GM19193 (cell line): ENCODE measurements around the gene SZT2.

Experiments used
- POLR2A ChIP-seq: IDR thresholded peaks from 4 replicates; pipeline ENCODE4 v1.6.1; 2011; ENCODE audit not compliant: insufficient read depth, insufficient read length; ENCODE audit errors: extremely low read depth

SZT2 gene

GRCh38 chr1:43438576-43438952, 48.9 kb downstream of the SZT2 start:
- no peak for TF ChIP-seq POLR2A

- no peak for TF ChIP-seq POLR2A
These were observed 49.4 kb downstream of the SZT2 start for GRCh38 chr1:43438953-43439581.

GRCh38 chr1:43439781-43440180, 50.1 kb downstream of the SZT2 start:
- no peak for TF ChIP-seq POLR2A

GRCh38 chr1:43440358-43440757, 50.7 kb downstream of the SZT2 start:
- no peak for TF ChIP-seq POLR2A

- no peak for TF ChIP-seq POLR2A
These were observed 51.6 kb downstream of the SZT2 start for GRCh38 chr1:43441166-43441893.

GRCh38 chr1:43441894-43442637, 52.4 kb downstream of the SZT2 start:
- no peak for TF ChIP-seq POLR2A

- no peak for TF ChIP-seq POLR2A
These were observed 53.1 kb downstream of the SZT2 start for GRCh38 chr1:43442756-43443155.

- no peak for TF ChIP-seq POLR2A
These were observed 53.7 kb downstream of the SZT2 start for GRCh38 chr1:43443197-43443946.

GRCh38 chr1:43444151-43444828, 54.6 kb downstream of the SZT2 start:
- TF ChIP-seq POLR2A = no peak

- no peak for TF ChIP-seq POLR2A
These were observed 55.1 kb downstream of the SZT2 start for GRCh38 chr1:43444836-43445235.

GRCh38 chr1:43445606-43446387, 56.1 kb downstream of the SZT2 start:
- no peak for TF ChIP-seq POLR2A

GRCh38 chr1:43446388-43446740, 56.7 kb downstream of the SZT2 start:
- TF ChIP-seq POLR2A = no peak

- no peak for TF ChIP-seq POLR2A
These were observed 57.5 kb downstream of the SZT2 start for GRCh38 chr1:43446881-43447835.
